Lower leg skin (tissue), 3 donors: ENCODE measurements around the gene ADGRD1.

Experiments
- POLR2A ChIP-seq, 2 donors: fragments of 450-650 bp; IDR thresholded peaks; one replicate each; pipeline ENCODE4 v1.6.1; 2016 to 2017; ENCODE audit warnings: antibody characterized with exemption in 2 of 2, mild to moderate bottlenecking in 1 of 2, moderate library complexity in 1 of 2
- TF ChIP-seq, protein P1 (sequence below), 3 donors: fragments of 450-650 bp; IDR thresholded peaks; one replicate each; pipeline ENCODE4 v1.5.1; 2016; ENCODE audit warnings: antibody characterized with exemption in 3 of 3, mild to moderate bottlenecking in 3 of 3, moderate library complexity in 2 of 3

DNA sequence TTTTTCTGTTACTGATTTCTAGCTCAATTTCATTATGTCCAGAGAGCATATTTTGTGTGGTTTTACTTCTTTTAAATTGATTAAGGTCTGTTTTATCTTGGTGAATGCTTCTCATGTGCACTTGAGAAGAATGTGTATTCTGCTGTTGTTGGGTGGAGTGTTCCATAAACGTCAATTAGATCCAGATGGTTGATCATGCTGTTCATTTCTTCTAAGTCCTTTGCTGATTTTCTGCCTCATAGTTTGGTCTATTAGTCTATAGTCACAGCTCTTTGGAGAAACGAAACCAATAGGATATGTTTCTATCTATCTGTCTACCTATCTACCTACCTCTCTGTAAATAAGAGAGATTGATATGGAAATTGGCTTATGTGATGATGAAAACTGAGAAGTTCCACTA, 17.1 kb upstream of the ADGRD1 start:
- TF ChIP-seq, protein P1, sequence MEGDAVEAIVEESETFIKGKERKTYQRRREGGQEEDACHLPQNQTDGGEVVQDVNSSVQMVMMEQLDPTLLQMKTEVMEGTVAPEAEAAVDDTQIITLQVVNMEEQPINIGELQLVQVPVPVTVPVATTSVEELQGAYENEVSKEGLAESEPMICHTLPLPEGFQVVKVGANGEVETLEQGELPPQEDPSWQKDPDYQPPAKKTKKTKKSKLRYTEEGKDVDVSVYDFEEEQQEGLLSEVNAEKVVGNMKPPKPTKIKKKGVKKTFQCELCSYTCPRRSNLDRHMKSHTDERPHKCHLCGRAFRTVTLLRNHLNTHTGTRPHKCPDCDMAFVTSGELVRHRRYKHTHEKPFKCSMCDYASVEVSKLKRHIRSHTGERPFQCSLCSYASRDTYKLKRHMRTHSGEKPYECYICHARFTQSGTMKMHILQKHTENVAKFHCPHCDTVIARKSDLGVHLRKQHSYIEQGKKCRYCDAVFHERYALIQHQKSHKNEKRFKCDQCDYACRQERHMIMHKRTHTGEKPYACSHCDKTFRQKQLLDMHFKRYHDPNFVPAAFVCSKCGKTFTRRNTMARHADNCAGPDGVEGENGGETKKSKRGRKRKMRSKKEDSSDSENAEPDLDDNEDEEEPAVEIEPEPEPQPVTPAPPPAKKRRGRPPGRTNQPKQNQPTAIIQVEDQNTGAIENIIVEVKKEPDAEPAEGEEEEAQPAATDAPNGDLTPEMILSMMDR (IDR thresholded peaks at IDR 0.05): no peak
- no peak for TF ChIP-seq POLR2A (IDR thresholded peaks at IDR 0.05)
